GM19238 (cell line): ENCODE results near the gene TMEM205.

Experiments
- DNase-seq: peaks from one replicate; pipeline ENCODE4 v3.0.0; 2011; ENCODE audit warnings: low spot score; ENCODE audit not compliant: insufficient read length

TMEM205 gene

DNA sequence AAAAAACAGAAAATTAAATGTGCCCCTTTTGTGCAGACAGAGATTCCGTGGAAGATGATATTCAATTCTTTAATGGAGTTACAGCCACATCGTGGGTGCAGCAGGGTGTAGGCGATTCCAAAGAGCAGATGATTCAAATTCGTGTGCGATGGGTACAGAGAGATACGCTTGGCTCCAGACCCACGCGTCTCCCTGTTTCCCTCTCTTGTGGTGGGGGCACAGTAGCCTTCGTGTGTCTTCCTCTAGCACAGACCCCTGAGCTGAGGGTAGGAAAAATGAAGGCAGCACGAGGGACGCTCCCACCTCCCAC lies 45.3 kb downstream of the TMEM205 start:
- no peak for DNase-seq

DNA sequence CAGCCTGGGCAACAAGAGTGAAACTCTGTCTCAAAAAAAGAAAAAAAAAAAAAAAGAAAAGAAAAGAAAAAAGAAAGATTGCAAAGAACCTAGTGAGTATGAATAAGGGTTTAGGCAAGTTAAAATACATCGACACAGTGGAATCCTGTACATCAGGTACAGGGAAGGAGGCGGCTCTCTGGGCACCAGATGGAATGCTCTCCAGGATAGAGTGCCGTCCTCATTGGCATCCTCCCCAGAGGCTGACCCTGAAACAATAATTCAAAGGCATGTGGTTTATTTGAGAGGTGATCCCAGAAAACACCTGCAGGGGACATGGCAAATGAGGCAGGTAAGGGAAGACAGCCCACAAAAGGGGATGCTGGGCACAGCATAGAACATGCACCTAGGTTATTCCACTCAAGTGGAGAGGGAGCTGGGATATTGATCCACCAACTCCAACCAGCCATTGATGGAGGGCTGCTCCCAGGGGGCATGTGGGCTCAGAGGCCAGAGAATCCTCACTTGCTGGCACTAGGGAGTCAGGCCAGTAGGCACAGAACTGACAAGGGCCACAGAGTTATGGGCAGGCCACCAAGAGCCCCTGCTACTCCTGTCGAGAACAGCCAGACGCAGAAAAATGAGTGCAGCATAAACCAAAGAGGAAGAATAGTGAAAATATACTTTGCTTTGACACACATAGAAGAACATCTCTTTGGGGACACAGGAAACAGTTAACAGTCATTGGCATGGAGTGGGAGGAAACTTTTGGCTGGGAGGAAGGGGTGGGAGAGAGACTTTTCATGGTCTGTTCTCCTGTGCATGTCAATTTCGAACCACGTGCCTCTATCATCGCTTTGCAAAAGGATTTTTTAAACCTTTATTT lies 45.9 kb downstream of the TMEM205 start:
- no peak for DNase-seq

DNA sequence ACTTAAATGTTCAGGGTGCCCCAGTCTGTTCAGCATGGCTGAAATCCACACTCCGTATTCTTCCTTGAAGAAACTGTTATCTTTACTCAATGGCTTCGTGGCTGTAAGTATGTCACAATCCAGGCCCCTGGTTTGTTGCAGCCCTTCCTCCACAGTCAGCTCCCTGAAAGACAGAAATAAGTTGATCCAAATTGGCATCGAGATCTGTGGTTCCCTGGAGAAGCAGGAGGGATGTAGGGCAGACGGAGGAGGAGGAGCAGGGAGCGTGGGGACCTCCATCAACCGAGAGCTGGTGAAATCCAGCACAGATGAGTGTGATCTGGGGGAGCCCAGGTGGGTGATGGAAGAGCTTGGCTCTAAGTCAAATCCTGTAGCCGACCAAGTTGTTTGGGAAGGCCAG lies 49.8 kb downstream of the TMEM205 start:
- DNase-seq = no peak

DNA sequence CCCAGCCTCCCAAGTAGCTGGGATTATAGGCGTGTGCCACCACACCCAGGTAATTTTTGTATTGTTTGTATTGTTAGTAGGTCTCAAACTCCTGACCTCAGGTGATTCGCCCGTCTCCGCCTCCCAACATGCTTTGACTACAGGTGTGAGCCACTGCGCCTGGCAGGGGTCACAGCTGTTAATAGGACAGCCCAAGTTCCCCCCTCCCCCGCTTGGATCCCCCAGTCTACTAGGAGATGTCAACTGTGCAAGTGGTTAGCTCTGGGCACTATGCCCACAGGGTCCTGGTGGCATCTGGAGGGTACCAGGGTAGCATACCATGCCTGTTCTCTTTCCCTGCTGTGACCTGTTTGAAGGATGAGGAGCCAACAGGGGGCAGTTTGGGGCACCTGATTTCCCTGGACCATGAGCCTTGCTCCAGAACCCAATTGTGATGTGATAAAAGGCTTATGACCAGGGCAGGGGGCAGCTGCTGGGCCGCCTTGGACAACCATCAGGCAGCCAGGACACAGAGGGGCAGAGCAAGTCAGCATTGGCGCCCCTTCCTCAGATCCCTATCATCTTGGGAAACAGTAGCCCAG lies 50.3 kb downstream of the TMEM205 start, which contains the start of gene TSPAN16:
TSS of gene TSPAN16 (plus strand) at position 496 of the 581 bp plus-strand sequence. CDS start 138 bp downstream, outside the sequence.
- DNase-seq = no peak

DNA sequence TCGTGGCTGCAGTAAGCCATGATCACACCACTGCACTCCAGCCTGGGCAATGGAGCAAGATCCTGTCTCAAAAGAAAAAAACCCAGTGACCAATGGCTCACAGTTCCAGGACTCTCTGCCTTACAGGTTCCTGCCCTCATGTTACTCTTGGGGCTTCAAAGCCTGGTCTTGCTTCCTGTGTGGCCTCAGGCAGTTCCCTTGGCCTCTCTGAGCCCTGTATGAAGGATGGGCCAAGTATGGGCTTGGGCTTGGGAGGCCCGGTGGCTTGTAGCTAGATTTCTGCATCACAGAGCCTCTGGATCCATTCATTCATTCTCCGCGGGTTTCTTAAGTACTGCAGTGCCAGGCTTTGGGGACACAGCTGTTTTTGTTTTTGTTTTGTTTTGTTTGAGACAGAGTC lies 50.9 kb downstream of the TMEM205 start:
- no peak for DNase-seq

DNA sequence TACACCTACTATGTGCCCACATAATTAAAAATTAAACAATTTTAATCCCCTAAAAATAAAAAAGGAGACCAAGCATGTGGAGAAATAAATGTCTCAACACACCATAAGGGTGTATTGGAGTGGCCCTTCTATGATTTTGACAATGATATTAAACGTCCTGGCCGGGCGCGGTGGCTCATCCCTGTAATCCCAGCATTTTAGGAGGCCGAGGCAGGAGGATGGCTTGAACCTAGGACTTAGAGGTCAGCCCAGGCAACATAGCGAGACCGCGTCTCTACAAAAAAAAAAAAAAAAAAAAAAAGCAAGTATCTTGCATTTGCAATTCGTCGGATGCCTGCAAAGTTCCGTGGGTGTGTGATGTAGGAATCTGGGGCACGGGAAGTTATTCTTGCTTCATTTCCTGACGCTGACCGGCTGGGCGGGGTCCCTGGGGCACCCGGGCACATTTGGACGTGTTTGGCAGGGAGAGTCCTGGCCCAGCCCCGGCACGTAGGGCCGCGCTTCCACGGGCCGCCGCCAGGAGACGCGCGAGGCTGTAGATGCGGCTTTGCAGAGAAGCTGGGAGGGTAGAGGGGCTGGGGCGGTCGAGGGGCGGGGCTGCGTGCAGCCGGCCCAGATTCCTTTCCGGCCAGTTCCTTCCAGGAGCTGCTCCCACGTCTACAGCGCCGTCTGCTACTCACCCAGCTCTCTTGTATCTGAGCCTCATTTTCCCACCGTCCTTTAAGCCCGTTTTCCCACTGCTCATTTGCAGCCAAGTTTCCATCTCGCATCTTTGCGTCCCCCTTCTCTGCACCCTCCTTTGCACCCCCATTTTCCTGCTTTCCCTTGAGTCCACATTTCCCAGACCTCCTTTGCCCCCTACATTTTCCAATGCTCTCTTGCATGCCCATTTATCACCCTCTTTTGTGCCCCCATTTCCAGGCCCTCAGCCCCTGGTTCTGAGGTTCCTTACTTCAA lies 52.4 kb downstream of the TMEM205 start:
- DNase-seq = peak; percentile 79
